HT1080 (cell line): Measurements from ENCODE around the gene STRIP2. TPM values are rescaled to one million over a fixed set of nuclear protein-coding genes. Genes with fewer than 3 reads are reported as not detected.
A peak's percentile ranks its signal among the peaks of the same experiment; 100 is the strongest.
"Not testable (repeated sequence)": the region's sequence is repeated elsewhere in the genome, so short reads cannot be mapped to it uniquely, and the experiment has no call there.

ENCODE experiments used
- DNase-seq: peaks from one replicate; pipeline ENCODE4 v3.0.0-alpha.2; 2015; ENCODE audit warnings: low read depth
- total RNA-seq: library from RNA; depleted of rRNA; stranded (reverse); fragments of >200 nt; shearing (Covaris generic); gene quantifications from 2 replicates; pipeline ENCODE4 v1.2.3, GENCODE V29; 2014

STRIP2 gene
- total RNA-seq, 1 experiment from 2014 or later: 15.2 TPM

DNA sequence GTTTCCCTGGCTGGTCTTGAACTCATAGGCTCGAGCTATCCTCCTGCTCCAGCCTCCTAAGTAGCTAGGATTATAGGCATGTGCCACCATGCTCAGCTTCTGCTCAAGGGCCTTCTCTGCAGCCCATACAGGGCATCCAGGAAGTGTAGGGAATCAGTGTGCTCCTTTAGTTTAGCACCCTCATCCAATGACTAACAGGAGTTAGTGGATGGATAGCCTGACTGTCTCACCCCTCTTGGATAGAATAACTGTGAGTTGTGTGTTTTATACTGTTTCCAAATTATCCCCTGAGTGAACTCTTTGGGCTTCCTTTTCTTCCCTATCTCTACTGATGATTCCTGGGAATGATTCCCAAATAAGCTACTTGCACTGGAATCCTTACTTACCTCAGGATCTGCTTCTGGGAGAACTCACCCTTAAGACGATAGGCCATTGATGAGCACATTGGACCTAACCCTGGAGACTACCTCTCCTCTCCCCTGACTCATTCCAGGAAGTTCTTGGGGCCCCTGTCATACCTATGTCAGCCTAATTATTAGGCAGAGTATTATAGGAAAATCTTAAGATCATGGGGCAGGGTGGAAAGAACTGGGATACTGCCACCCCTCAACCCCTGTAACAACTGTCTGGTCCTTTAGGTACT is 18.5 kb downstream of the STRIP2 start:
- no peak for DNase-seq

DNA sequence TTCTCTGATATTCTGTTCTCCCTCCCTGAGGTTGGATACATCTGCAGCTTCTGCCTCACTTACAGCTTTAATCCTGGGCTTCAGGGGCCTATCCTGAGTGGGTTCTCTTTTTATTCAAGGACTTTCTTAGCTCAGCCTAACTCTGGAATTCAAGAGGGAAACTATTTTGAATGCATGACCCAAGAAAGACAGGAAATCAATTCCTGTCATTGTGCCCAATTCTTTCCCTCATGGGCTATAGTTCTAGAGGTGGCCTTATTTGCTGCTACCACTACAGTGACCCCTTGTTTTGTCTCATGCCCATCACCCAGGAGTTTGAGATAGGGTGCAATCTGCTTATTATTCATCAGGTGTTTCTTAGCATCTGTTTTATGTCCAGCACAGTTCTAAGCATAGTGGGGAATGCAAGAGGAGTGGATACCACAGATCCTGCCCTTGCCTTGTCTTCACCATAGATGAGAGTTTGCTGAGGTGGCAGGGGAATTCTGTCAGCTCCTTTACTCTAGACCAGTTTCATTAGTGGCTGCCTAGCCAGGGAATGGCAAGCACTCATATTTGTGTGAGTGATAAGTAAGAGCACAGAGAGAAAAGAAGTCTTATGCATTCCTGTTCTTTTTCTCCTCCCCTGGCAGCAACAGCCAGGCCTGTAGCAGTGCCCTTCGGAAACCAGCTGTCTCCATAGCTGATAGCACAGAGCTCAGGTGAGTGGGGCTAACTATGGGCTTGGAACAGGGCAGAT is 19.4 kb downstream of the STRIP2 start:
- DNase-seq: no peak

DNA sequence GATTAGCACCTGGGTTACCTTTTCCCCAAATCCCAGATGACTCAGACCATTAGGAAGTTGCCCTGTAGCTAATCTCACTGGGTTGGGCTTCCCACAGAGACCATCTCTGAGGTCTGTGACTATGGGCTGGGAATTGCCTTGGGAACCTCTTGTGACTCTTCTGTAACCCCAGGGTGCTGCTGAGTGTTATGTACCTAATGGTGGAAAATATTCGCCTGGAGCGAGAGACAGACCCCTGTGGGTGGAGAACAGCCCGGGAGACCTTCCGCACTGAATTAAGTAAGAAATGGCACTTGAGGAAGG is 20.0 kb downstream of the STRIP2 start:
- DNase-seq: no peak

DNA sequence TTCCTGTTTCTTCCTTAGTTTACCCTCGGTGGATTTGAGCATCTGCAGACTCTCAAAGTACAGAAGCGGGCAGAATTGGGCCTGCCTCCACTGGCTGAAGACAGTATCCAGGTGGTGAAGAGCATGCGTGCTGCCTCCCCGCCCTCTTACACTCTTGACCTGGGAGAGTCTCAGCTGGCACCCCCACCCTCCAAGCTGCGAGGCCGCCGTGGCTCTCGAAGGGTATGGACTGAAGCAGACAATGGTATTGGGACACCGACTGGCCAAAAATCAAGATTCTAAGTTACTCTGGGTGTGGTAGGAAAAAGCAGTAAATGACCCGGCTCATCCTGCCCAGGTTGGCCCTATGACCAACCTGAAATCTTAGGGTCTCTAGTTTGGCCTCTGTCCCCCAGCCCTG is 22.2 kb downstream of the STRIP2 start:
- no peak for DNase-seq

DNA sequence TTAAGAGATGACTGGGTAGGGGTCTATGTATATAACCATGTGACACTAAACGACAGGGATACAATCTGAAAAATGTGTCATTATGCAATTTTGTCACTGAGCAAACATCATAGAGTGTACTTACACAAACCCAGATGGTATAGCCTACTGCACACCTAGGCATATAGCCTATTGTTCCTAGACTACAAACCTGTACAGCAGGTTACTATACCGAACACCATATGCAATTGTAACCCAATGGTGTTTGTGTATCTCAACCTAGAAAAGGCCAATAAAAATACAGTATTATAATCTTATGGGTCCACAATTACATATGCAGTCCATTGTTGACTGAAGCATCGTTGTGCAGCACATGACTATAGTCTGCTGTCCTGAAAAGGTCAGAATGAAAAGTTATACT is 22.9 kb downstream of the STRIP2 start:
- no peak for DNase-seq

DNA sequence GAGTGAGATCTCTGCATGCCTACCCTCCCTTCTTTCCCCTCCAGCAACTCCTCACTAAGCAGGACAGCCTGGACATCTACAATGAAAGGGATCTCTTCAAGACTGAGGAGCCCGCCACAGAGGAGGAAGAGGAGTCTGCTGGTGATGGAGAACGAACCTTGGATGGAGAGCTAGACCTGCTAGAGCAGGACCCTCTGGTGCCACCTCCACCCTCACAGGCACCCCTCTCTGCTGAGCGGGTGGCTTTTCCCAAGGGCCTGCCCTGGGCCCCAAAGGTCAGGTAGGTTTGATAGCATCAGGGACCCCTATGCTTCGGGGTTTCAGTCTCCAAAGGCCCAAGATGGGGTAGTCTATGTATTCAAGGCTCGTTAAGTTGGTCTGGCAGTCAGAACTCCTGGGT is 23.9 kb downstream of the STRIP2 start:
- DNase-seq: no peak

DNA sequence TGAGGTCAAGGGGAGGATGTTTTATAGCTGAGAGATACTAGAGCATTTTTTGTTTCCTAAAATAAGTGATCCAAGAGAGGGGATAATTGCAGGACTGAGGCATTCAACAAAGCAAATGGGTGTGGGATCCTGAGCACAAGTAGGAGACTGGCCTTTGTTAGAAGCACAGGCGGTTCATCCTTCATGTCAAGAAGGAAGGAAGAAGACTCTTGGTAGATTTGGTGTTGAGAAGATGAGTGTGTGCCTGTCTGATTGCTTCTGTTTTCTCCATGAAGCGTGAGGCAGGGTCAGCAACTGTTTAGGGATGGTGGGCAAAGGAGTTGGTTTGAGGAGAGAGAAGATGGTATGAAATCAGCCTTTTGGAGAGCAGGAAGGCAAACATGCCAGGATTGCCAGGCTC is 27.6 kb downstream of the STRIP2 start:
- DNase-seq: no peak

DNA sequence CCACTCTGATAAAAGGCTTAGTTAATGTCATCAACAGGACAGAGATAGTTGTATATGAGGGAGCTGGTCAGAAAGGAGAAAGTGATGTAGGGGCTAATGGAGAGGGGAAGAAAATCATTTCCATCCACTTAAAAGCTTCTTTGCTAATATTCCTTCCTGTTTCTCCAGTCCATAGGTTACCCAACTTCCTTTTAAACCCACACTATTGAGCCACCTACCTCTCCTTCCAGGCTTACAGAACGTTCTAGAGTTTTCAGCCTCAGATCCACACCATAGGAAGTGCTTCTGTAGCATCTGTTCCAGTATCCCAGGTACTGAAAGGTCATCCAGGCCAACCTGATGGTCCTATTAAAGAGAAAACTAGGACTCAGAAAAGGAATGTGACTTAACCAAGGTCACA is 28.2 kb downstream of the STRIP2 start:
- DNase-seq: no peak

DNA sequence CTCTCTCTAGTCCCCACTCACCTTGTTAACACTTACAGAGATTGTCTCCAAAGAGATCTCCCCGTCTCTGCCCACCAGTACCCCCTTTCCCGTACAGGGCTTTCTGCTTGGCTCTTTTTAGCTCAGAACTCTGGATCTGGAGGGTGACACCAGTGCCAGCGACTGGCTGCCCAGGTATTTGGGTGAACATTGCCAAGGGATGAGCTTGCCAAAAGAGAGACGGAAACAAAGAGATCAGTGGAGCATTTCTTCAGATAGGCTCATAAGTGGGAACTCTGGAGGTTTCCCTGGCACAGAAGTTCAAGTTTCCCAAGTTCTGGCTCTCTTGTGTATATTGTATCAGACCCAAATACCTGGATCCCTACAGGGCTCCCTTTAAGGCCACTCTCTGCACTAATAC is 30.0 kb downstream of the STRIP2 start:
- no peak for DNase-seq

DNA sequence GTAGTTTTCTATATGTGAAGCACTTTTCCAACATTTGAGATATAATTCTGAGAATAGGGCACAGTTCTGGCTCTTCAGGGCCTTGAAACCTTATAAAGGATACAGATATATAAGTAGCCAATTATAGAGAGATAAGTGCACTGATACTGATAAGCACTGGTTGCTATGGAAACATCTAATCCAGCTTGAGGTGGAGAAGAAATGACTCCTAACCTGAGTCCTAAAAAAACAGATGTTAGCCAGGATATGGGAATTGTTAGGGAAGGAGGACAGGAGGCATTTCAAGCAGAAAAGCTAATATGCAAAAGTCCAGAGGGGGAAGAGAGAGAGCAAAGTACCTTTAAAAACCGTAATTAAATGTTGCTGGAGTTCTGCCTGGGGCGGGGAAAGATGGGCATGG is 30.8 kb downstream of the STRIP2 start:
- no peak for DNase-seq

DNA sequence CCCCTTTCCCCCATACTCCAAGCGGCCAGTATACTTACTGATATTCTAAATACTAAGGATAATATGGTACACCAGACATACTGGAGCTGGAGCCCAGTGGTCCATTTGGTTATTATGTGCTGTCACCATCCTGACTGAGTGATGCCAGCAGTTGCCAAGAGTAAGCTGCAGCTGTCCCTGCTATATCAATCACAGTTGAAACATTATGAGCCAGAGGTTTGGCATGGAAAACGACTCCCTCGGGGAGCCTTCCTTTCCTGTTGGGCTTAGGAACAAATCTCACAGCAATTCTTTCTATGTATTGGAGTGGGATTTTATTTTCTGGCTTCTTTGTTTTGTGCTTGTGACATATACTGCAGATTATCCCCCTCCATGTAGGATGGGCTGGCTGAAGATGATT is 32.6 kb downstream of the STRIP2 start:
- no peak for DNase-seq

GRCh38 chr7:129468087-129468486 is 33.9 kb downstream of the STRIP2 start:
- DNase-seq: no peak

GRCh38 chr7:129468547-129468946 is 34.3 kb downstream of the STRIP2 start:
- no peak for DNase-seq

DNA sequence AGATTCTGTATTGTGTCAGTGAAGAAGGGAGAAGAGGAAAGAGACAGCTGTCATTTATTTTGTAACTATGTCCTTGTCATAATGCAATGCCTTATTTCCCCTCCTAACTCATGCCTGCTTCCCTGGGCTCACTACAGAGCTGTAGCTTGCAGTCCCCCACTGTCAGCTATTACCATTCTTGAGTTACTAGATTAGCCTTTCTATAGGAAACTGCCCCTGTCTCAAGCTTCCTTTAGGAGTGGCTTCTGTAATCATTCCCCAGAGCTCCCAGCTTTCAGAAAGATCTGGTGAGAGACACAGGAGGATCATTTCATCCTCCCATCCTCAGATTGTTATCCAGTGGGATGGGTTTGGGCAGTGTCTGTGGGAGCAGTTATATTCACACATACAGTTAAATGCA is 35.7 kb downstream of the STRIP2 start:
- no peak for DNase-seq

- no peak for DNase-seq
Observed at GRCh38 chr7:129470411-129470810, 36.2 kb downstream of the STRIP2 start.

GRCh38 chr7:129471402-129471827 is 37.2 kb downstream of the STRIP2 start:
- peak; percentile 28 for DNase-seq

- not testable (repeated sequence) for DNase-seq
Observed at GRCh38 chr7:129475931-129476330, 41.7 kb downstream of the STRIP2 start.

- DNase-seq: not testable (repeated sequence)
Observed at GRCh38 chr7:129476398-129476797, 42.2 kb downstream of the STRIP2 start.

DNA sequence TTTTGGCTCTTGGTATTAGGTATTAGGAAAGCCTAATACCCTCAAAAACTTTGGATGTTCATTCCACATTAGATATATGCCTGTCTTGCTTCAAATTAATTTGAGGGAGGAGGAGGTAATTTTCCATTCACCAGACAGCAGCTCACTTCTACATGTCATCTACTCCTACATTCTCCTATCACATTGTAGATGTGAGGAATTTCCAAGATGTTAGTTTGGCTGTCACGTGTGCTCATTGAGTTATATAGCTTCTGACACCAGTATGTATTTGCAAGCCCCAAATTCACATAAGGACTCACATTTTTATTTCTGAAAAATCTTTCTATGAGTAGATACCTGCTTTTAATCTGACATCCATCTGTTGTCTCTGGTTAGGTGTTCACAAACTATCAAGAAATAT is 45.6 kb downstream of the STRIP2 start:
- DNase-seq: no peak

DNA sequence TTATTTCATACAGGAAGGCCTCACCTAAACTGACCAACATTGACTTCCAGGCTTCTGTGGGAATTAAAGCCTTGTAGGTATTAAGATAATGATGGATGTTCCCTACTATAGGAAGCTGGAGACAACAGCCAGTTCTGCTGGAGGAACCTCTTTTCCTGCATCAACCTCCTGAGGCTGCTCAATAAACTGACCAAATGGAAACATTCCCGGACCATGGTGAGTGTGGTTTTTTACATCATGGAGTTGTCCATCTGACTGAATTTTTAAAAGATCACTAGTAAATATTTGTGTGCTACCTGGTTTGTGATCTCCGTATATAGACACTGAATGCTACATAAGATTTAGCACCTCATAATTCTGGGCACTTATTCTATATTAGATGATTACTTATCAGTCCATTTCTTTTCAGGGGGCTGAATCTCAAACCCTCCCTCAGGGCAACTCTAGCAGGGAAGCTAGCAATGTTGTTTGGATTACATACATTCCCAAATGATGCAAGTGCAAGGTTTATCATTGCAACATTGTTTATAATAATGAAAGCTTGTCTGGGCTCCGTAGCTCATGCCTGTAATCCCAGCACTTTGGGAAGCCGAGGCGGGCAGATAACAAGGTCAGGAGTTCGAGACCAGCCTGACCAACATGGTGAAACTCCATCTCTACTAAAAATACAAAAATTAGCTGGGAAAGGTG is 46.6 kb downstream of the STRIP2 start:
- DNase-seq: no peak

DNA sequence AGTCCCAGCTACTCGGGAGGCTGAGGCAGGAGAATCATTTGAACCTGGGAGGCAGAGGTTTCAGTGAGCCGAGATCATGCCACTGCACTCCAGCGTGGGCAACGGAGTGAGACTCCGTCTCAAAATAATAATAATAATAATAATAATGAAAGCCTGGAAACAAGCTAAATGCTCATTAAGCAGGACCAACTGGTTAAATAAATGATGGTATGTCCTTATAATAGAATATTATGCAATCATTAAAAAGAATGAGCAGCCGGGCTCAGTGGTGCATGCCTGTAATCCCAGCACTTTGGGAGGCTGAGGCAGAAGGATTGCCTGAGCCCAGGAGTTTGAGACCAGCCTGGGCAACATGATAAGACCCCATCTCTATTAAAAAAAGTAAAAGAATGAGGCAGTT is 47.1 kb downstream of the STRIP2 start:
- DNase-seq: not testable (repeated sequence)

DNA sequence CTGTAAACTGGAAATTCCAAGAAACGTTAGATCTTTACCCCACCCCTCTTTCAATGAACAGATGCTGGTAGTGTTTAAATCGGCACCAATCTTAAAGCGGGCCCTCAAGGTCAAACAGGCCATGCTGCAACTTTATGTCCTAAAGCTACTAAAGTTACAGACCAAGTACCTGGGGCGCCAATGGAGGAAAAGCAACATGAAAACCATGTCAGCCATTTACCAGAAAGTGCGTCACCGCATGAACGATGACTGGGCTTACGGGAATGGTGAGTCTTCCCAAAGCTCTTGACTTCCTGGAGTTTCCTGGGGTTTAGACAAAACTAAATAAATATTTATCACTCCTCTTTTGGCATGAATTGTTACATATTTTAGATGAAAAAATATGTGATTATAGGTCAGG is 48.5 kb downstream of the STRIP2 start:
- no peak for DNase-seq

- DNase-seq: peak; percentile 60
Observed at GRCh38 chr7:129489491-129489890, 55.3 kb downstream of the STRIP2 start.
